ENCODE measurements around the gene CREB3L1.

Gene CREB3L1

DNA sequence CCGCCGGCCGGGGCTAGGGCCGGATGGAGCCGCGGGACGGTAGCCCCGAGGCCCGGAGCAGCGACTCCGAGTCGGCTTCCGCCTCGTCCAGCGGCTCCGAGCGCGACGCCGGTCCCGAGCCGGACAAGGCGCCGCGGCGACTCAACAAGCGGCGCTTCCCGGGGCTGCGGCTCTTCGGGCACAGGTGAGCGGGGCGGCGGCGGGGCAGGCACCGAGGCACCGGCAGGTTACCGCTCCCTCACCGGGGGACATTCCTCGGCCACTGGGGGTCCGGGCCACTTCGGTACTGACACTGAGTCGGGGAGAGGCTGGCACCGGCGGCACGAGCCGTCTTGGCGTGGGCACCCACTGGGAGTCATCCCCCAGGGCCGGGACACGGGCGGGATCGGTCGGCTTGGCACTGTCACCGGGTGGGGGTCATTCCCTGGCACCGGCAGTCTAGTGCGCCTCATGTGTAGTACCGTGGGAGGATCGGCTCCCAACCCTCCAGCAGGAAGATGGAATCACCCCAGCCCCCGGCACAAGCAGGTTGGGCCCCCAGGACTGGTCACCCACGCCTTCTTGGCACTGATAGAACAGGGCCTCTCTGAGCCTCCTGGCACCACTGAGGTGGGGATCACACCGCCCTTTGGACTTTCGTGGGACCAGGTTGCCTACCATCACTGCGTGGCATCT is 70.3 kb downstream of the CREB3L1 start:
- peak; percentile 43 for DNase-seq

- no peak for DNase-seq
Measured at GRCh38 chr11:46348566-46349401, 71.3 kb downstream of the CREB3L1 start.

- DNase-seq = no peak
Measured at GRCh38 chr11:46350695-46351094, 73.2 kb downstream of the CREB3L1 start.

DNA sequence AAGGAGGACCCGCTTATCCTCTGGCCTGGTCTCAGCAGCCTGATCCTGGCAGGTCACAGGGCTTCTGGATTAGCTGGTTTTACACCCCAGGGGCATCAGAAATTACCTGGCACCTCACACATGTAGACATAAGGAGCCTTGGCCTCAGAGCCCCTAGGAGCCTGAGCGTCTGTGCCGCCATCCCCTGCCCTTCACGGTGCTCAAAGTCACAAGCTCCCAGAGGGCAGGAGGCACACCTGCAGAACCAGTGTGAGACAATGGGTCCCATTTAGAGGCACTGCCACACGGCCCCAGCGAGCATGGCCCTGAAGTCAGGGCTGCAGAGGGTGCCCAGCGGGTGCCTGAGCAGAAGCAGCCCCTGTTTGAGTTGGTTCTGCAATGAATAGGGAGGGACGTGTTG is 73.7 kb downstream of the CREB3L1 start:
- no peak for DNase-seq

GRCh38 chr11:46351606-46352005 is 74.1 kb downstream of the CREB3L1 start:
- DNase-seq = no peak

- peak; percentile 35 for DNase-seq
Measured at GRCh38 chr11:46352063-46352841, 74.8 kb downstream of the CREB3L1 start.

DNA sequence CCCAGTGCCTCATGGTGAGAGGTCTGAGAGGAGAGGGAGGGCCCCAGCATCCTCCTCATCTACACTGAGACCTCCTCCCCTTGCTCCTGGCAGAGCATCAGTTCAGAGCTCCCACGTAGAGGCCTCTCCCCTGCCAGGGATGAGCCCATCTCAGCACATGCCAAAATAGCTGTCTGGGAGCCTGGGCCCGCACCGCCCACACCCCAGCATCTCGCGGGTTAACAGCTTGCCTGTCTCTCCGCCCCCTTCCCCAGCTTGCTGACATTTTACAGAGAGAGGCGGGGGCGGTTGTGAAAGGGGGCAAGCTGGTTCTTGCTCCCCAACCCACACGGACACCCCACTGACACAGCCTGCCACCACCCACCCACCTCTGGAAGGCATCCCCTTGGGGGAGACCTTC is 76.2 kb downstream of the CREB3L1 start:
- DNase-seq = peak; percentile 61

DNA sequence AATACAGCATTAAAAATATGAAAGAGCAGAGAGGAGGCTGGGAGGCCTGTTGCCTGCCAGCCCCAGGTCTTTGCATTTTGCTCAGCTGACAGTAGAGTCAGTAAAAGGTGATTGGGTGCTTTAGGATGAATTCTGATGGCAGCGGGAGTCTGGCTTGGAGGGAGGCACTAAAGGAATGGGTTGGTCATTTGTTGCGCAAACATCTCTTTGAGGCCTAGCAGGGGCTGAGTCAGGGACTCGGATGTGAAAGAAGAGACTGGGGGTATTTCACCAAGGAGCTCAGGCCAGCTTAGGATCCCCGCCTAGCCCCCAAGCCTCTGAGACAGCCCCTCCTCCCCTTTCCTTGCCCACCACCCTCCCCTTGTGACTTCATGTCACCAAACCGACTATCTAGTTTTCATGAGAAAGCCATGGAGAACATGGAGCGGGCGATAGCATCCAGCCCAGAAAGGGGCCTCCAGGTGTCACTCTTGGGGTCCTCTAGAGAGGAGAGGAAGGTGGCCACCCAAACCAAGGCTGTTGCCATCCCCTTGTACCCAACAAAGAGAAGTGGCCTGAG is 79.5 kb downstream of the CREB3L1 start:
- no peak for DNase-seq

DNA sequence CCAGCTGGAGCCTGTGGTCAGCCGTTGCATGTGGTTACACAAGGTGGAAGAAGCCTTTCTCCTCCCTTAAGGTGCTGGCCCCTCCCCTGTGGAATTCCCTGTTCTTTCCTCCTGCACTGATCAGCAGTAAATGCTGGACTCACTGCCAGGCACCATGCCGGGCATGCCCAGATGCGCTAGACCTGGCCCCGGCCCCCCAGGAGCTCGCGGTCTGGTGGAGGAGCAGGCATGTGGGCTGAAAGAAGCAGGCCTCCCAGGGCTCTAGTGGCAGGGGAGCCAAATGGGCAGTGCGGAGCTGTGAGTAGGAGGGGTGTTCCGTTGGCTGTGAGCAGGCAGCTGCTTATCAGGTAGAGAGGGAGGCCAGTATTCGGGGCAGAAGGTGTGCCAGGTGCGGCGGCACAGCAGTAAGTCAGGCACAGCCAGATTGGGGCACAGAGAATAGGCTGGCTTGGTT is 80.0 kb downstream of the CREB3L1 start:
- DNase-seq = no peak

DNA sequence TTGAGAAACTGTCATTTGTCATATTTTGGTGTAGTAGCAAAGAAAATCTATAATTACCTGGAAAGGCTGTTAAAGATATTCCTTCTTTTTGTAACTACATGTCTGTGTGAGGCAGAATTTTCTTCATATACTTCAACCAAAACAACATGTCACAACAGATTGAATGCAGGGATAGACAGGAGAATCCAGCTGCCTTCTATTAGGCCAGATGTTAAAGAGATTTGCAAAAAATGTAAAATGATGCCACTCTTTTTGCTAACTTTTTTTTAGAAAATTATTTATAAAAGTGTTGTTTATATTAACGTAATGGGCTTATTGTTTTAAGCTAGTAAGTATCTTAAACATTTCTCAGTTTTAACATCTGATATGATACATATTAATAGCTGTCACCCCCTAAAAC is 82.5 kb downstream of the CREB3L1 start:
- DNase-seq = no peak

DNA sequence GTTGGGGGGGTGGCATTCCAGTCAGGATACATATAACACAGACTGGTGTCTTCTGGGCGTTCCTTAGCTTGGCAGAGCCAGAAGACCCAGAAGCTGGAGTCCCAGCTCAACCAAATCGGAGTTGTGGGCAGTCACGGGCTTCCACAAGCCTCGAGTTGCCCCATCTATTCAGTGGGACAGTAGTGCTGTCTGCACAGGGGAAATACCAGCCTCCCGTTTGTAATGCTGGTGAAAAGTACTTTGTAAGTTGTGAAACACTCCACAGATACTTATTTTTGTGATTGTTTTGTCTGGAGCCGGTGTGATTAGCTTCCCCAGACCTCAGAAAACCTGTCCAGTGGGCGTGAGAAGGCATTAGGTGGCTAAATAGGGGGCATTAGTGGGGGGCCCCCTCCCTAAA is 83.4 kb downstream of the CREB3L1 start:
- DNase-seq = no peak

DNA sequence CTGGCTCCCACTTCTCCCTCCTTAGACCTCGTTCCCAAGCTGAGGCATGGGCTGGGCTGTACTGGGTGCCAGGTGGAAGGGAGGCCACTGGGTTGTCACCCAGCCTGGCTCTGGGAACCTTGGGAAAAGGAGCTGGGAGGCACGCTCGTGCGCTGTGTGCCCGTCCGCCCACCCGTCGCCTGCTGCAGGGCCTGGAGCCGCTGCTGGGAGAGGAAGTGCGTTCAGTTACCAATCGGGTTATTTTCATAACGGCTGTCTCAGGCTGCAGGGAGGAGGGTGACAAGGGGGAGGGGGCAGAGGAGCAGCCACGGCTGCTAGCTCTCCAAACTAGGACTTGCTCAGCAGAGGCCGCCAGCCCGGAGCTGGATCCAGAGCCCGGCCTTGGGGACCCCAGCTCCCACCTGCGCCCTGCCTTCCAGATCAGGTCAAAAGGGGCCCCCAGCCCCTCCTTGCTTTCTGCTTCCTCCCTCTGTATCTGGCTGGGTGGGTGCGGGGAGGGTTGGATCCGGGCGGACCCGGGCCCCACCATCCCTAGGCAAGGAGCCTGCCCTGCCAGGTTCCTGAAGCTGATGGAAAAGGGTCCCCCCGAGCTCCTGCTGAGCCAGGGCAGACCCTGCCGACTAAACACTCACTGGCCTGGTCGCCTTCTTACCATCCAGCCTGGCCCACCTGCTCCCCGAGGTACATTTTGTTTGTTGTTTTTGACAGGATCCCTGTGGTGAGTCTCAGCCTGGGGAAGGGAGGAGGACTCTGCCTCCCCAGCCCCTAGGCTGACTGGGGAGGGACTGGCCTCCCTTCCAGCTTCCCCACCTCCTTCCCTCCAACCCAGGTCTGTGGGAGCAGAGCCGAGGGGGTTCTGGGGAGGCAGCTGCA is 84.1 kb downstream of the CREB3L1 start:
- peak; percentile 86 for DNase-seq

- DNase-seq = no peak
Measured at GRCh38 chr11:46362156-46363030, 84.9 kb downstream of the CREB3L1 start.

DNA sequence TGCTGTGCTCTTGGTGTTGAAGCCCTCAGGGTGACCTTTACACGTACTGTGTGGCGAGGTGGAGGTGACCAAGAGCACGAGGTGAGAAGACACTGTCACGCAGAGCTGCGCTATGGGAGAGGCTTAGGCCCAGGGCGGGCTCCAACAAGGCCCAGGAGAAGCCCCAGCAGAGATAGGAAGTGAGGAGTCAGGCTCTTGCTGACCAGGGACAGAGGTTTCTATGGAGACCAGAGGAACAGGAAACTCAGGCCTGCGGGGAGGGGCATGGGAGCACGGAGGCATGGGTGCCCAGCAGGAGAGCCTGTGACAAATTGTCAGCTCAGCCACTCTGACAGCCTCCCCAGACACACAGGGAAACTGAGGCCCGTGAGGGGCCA is 85.6 kb downstream of the CREB3L1 start:
- DNase-seq = peak; percentile 57

- peak; percentile 69 for DNase-seq
Measured at GRCh38 chr11:46363455-46364005, 86.1 kb downstream of the CREB3L1 start.

- DNase-seq = no peak
Measured at GRCh38 chr11:46364056-46364455, 86.6 kb downstream of the CREB3L1 start.

DNA sequence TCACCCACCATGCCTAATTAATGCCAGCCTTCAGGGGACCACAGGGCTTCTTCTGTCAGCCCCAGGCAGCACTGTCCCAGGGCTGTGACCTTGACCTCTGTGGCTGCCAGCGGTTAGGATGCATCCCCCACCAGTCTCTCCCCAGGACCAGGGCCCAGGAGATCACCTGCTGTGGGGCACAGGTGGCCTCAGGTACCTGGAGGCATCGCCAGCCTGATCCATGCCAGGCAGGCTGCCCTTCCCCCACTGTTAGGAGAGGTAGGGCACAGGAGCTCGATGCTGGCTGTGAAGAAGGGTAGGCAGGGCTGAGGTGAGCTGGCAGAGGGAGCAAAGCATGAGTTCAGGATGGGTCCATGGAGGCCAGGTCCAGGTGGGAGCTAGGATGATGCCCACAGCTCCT is 87.3 kb downstream of the CREB3L1 start:
- DNase-seq = no peak

DNA sequence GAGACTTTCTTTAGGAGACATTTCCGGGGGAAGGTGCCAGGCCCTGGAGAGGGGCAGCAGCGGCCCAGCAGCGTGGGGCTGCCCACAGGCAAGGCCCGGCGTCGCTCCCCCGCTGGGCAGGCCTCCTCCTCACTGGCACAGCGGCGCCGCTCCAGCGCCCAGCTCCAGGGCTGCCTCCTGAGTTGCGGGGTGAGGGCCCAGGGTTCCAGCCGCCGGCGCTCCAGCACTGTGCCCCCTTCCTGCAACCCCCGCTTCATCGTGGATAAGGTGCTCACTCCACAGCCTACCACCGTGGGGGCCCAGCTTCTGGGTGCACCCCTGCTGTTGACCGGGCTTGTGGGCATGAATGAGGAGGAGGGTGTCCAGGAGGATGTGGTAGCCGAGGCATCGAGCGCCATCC is 88.8 kb downstream of the CREB3L1 start:
- DNase-seq = no peak

- no peak for DNase-seq
Measured at GRCh38 chr11:46366661-46367161, 89.2 kb downstream of the CREB3L1 start.

GRCh38 chr11:46367244-46367915 is 89.9 kb downstream of the CREB3L1 start:
- DNase-seq = peak; percentile 89

Measured in right hindlimb (tissue), 1 donor.